ENCODE results near the gene TTC36. TPM values are rescaled to one million over a fixed set of nuclear protein-coding genes. Genes with fewer than 3 reads are reported as not detected.

The TTC36 gene
- total and polyA plus RNA-seq, 5 donors from 2014 or later = 0.22 to 0.87 (median 0.50) TPM; not detected in 1

DNA sequence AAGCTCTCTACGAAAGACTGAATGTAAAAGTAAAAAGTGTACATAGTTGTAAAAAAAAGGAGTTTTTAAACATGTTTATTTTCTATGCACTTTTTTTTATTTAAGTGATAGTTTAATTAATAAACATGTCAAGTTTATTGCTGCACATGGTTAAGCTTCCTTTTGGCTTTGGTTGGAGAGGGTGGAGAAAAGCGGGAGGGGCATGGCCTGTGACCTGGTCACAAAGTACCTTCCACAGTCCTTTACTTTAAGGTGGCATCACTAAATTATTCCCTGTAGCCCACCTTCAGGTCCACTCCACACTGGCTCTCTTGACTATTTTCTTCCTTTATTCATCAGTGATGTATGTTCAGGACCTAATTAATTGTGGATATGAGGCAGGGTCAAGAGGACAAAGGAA, 586 bp upstream of the TTC36 start:
- H3K9me3 Mint-ChIP-seq = no peaks in the 10 kb centered on the region
- no peak for ATAC-seq (ENCODE audit: low read depth in 2 of 2)

GRCh38 chr11:118528511-118528910, 1.2 kb downstream of the TTC36 start:
- H3K4me1 ChIP-seq (ENCODE audit: control insufficient read depth, insufficient read depth, low read length, poor library complexity, severe bottlenecking) = peaks cover 26% of the 10 kb centered on the region
- DNase-seq (no peak), ATAC-seq (ENCODE audit: low read depth in 2 of 2) (no peak)
- no peak overlapping the region for H3K4me3 ChIP-seq (ENCODE audit: low read depth, low read length)
- Mint-ChIP-seq H3K4me3 (peak overlapping the region in 2 of 4 donors; percentile 7 to 95), H3K4me1 (peaks cover 8 to 54% (median 32%) of the 10 kb centered on the region in 4 donors), H3K36me3 (peaks cover 10% of the 10 kb centered on the region), H3K9me3 (no peaks in the 10 kb centered on the region), H3K27ac (peak overlapping the region in 1 of 3 donors; percentile 83), H3K27me3 (no peaks in the 10 kb centered on the region)
- H3K27me3 ChIP-seq (ENCODE audit: control insufficient read depth, insufficient read depth, low read length) = no peaks in the 10 kb centered on the region
- H3K36me3 ChIP-seq (ENCODE audit: control insufficient read depth, insufficient read depth, low read length) = peaks cover 15% of the 10 kb centered on the region
- no peak overlapping the region for H3K27ac ChIP-seq (ENCODE audit: insufficient read depth, low read length, poor library complexity, severe bottlenecking)
- no peaks in the 10 kb centered on the region for H3K9me3 ChIP-seq (ENCODE audit: control insufficient read depth in 2 of 2, low read length in 2 of 2)

More for the DNA sequence above, 586 bp upstream of the TTC36 start:
- peaks cover 33% of the 10 kb centered on the region for H3K36me3 ChIP-seq (ENCODE audit: control insufficient read depth, insufficient read depth, low read length)
- no peaks in the 10 kb centered on the region for H3K27me3 ChIP-seq (ENCODE audit: control insufficient read depth, insufficient read depth, low read length)
- H3K27ac ChIP-seq (ENCODE audit: insufficient read depth, low read length, poor library complexity, severe bottlenecking) = no peak overlapping the region
- peaks cover 12% of the 10 kb centered on the region for H3K36me3 Mint-ChIP-seq
- H3K4me3 ChIP-seq (ENCODE audit: low read depth, low read length) = no peak overlapping the region
- H3K27ac Mint-ChIP-seq = peak overlapping the region in 2 of 3 donors; percentile 46 to 48
- no peak overlapping the region for H3K4me3 Mint-ChIP-seq
- peaks cover 8 to 47% (median 29%) of the 10 kb centered on the region in 4 donors for H3K4me1 Mint-ChIP-seq
- no peaks in the 10 kb centered on the region for H3K27me3 Mint-ChIP-seq
- peaks cover 23% of the 10 kb centered on the region for H3K4me1 ChIP-seq (ENCODE audit: control insufficient read depth, insufficient read depth, low read length, poor library complexity, severe bottlenecking)
- DNase-seq = no peak
- no peaks in the 10 kb centered on the region for H3K9me3 ChIP-seq (ENCODE audit: control insufficient read depth in 2 of 2, low read length in 2 of 2)

DNA sequence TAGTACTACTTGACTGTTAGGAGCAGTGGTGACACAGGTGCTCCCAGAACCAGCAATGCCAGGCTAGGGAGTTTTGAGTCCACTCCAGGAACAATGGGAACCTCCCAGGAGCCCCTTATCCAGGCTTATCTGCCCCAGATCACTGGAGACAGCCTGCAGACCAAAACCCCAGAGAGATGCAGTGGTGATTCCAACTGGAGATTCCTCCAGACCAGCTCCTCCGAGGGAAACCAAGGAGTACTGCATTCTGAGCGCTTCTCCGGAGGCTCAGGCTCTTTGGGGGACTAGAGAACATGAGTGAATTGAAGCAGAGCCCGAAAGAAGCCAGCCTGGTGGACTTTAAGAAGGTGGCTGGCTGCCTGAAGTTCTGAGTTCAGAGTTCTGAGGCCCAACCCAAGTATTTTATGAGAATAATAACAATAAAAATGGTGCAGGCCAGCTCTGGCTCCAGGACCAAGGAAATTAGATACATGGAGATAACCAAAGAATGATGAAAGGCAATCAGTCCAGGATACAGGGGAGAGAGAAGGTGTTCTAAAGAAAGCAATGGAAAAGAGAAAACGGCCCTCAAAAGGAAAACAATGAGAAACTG, 2.4 kb downstream of the TTC36 start:
- H3K27ac Mint-ChIP-seq = peak overlapping the region in 2 of 3 donors; percentile 83 to 84
- Histone ChIP-seq H3K9me3 (ENCODE audit: control insufficient read depth in 2 of 2, low read length in 2 of 2) (no peaks in the 10 kb centered on the region), H3K4me3 (ENCODE audit: low read depth, low read length) (peak overlapping the region; percentile 83), H3K27me3 (ENCODE audit: control insufficient read depth, insufficient read depth, low read length) (no peaks in the 10 kb centered on the region), H3K36me3 (ENCODE audit: control insufficient read depth, insufficient read depth, low read length) (peaks cover 4% of the 10 kb centered on the region), H3K4me1 (ENCODE audit: control insufficient read depth, insufficient read depth, low read length, poor library complexity, severe bottlenecking) (peaks cover 26% of the 10 kb centered on the region), H3K27ac (ENCODE audit: insufficient read depth, low read length, poor library complexity, severe bottlenecking) (no peak overlapping the region)
- ATAC-seq (ENCODE audit: low read depth in 2 of 2) = no peak
- peaks cover 8 to 52% (median 31%) of the 10 kb centered on the region in 4 donors for H3K4me1 Mint-ChIP-seq
- H3K4me3 Mint-ChIP-seq = peak overlapping the region; percentile 85 to 95 (median 92)
- no peaks in the 10 kb centered on the region for H3K9me3 Mint-ChIP-seq
- no peaks in the 10 kb centered on the region for H3K27me3 Mint-ChIP-seq
- H3K36me3 Mint-ChIP-seq = peaks cover 2% of the 10 kb centered on the region
- DNase-seq = no peak

DNA sequence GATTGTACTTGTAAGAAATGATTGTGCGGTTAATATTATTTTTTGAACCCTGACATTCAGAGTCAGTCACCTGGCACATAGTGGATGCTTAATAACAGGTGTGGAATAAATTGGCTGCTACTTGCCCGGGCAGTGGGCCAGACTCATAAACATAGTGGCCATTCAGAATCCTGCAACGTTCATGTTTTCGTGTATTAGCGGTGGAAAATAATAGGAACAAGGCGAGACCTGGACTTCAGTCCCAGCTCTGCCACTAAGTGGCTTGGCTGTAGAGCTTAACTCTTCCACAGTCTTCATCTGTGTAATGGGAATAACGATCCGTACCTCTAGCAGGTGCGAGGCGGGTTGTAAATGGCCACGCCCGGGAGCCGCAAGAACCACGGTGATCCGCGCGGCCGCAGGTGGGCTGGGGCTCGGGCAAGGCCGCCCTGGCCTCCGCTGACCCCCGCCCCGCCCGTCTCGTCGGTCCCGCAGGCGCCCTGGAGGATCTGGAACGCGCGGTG, 3.0 kb downstream of the TTC36 start:
- ATAC-seq (ENCODE audit: low read depth in 2 of 2) (no peak), DNase-seq (peak in 1 of 3 donors; percentile 14)
- Mint-ChIP-seq H3K4me1 (peaks cover 8 to 49% (median 30%) of the 10 kb centered on the region in 4 donors), H3K4me3 (peak overlapping the region; percentile 85 to 95 (median 92)), H3K27ac (peak overlapping the region; percentile 47 to 84 (median 83)), H3K27me3 (no peaks in the 10 kb centered on the region), H3K36me3 (peaks cover 6% of the 10 kb centered on the region), H3K9me3 (no peaks in the 10 kb centered on the region)
- Histone ChIP-seq H3K27me3 (ENCODE audit: control insufficient read depth, insufficient read depth, low read length) (no peaks in the 10 kb centered on the region), H3K9me3 (ENCODE audit: control insufficient read depth in 2 of 2, low read length in 2 of 2) (no peaks in the 10 kb centered on the region), H3K36me3 (ENCODE audit: control insufficient read depth, insufficient read depth, low read length) (no peaks in the 10 kb centered on the region), H3K27ac (ENCODE audit: insufficient read depth, low read length, poor library complexity, severe bottlenecking) (no peak overlapping the region), H3K4me1 (ENCODE audit: control insufficient read depth, insufficient read depth, low read length, poor library complexity, severe bottlenecking) (peaks cover 26% of the 10 kb centered on the region), H3K4me3 (ENCODE audit: low read depth, low read length) (peak overlapping the region; percentile 83)

DNA sequence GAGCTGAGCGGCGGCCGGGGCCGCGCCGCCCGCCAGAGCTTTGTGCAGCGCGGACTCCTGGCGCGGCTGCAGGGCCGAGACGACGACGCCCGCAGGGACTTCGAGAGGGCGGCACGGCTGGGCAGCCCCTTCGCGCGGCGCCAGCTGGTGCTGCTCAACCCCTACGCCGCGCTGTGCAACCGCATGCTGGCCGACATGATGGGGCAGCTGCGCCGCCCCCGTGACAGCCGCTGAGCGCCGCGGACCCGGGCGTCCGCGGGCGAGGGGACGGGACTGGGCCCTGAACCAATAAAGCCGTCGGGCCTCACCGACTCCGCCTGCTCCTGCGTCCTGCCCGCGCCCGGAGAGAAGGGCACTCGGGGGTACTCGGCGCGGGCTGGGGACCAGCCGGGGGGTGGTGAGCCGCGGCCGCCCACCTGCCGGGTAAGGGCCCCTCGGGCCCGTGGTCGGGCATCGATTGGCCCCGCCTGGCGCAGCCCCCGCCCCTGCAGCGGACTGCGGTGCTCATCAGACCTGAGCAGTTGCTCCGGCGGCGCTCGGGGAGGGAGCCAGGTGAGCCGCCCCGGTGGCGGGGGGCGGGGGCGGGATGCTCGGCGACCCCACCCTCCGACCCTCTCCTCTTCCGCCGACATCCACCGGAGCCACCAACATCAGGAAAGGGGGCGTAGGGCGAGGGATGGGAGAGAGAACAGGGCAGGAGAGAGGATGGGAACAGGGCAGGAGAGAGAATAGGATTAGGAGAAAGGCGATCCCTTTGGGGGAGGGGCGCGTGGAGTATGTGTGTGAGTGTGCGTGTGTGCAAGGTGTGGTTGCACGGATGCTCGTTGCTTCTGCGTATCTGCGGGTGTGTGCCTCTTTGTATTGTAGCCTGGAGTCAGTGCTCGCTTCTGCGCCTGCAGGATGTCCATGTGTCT, 3.7 kb downstream of the TTC36 start, which contains the start of gene TMEM25:
TSS of gene TMEM25 (plus strand) at position 510 of the 914 bp plus-strand sequence. CDS start 610 bp downstream, outside the sequence.
- peaks cover 6% of the 10 kb centered on the region for H3K36me3 Mint-ChIP-seq
- H3K9me3 Mint-ChIP-seq = no peaks in the 10 kb centered on the region
- peak within 1 kb of the TSS; percentile 95 to 96 (median 95) for H3K4me3 Mint-ChIP-seq
- peaks cover 8 to 49% (median 29%) of the 10 kb centered on the region in 4 donors for H3K4me1 Mint-ChIP-seq
- H3K36me3 ChIP-seq (ENCODE audit: control insufficient read depth, insufficient read depth, low read length) = no peaks in the 10 kb centered on the region
- ATAC-seq (ENCODE audit: low read depth in 2 of 2) = peak; percentile 83 to 85
- H3K4me3 ChIP-seq (ENCODE audit: low read depth, low read length) = peak within 1 kb of the TSS; percentile 83
- H3K27ac Mint-ChIP-seq = peak within 1 kb of the TSS; percentile 84 to 96 (median 93)
- DNase-seq = peak; percentile 67 to 76 (median 72)
- H3K4me1 ChIP-seq (ENCODE audit: control insufficient read depth, insufficient read depth, low read length, poor library complexity, severe bottlenecking) = peaks cover 26% of the 10 kb centered on the region
- no peaks in the 10 kb centered on the region for H3K27me3 Mint-ChIP-seq
- peak within 1 kb of the TSS; percentile 45 for H3K27ac ChIP-seq (ENCODE audit: insufficient read depth, low read length, poor library complexity, severe bottlenecking)
- H3K27me3 ChIP-seq (ENCODE audit: control insufficient read depth, insufficient read depth, low read length) = no peaks in the 10 kb centered on the region
- no peaks in the 10 kb centered on the region for H3K9me3 ChIP-seq (ENCODE audit: control insufficient read depth in 2 of 2, low read length in 2 of 2)

DNA sequence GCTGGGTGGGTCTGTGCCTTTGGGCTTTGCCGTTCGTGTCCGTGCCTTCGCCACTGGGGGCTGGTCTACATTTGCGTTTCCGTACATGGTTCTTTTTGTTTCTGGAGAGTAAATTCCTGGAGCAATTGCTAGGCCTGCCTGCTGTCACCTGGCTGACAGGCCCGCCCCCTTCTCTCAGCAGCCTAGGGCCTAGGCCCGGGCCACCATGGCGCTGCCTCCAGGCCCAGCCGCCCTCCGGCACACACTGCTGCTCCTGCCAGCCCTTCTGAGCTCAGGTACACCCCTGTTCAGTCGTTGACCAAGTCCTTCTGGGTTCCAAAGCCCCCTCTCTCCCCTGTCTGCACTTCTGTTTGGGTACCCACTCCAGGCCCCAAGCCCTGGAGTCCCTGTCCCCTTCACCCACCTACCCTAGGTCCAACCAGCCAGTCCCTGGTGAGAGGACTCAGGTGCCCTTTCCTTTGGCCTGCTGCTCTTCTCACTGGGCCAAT, 4.4 kb downstream of the TTC36 start:
- H3K36me3 Mint-ChIP-seq = peaks cover 6% of the 10 kb centered on the region
- no peak for DNase-seq
- H3K9me3 ChIP-seq (ENCODE audit: control insufficient read depth in 2 of 2, low read length in 2 of 2) = no peaks in the 10 kb centered on the region
- peak overlapping the region in 2 of 3 donors; percentile 84 to 96 for H3K27ac Mint-ChIP-seq
- peak in 1 of 2 donors; percentile 17 for ATAC-seq (ENCODE audit: low read depth in 2 of 2)
- peaks cover 26% of the 10 kb centered on the region for H3K4me1 ChIP-seq (ENCODE audit: control insufficient read depth, insufficient read depth, low read length, poor library complexity, severe bottlenecking)
- peak overlapping the region; percentile 75 for H3K4me3 ChIP-seq (ENCODE audit: low read depth, low read length)
- H3K27me3 ChIP-seq (ENCODE audit: control insufficient read depth, insufficient read depth, low read length) = no peaks in the 10 kb centered on the region
- no peaks in the 10 kb centered on the region for H3K36me3 ChIP-seq (ENCODE audit: control insufficient read depth, insufficient read depth, low read length)
- H3K27me3 Mint-ChIP-seq = no peaks in the 10 kb centered on the region
- H3K4me1 Mint-ChIP-seq = peaks cover 8 to 44% (median 27%) of the 10 kb centered on the region in 4 donors
- H3K27ac ChIP-seq (ENCODE audit: insufficient read depth, low read length, poor library complexity, severe bottlenecking) = no peak overlapping the region
- peak overlapping the region; percentile 88 to 96 (median 94) for H3K4me3 Mint-ChIP-seq
- H3K9me3 Mint-ChIP-seq = no peaks in the 10 kb centered on the region

- Mint-ChIP-seq H3K27me3 (no peaks in the 10 kb centered on the region), H3K27ac (peak overlapping the region; percentile 52 to 96 (median 84)), H3K9me3 (no peaks in the 10 kb centered on the region), H3K36me3 (peaks cover 6% of the 10 kb centered on the region), H3K4me3 (peak overlapping the region; percentile 88 to 96 (median 94)), H3K4me1 (peaks cover 8 to 39% (median 25%) of the 10 kb centered on the region in 4 donors)
- Histone ChIP-seq H3K4me1 (ENCODE audit: control insufficient read depth, insufficient read depth, low read length, poor library complexity, severe bottlenecking) (peaks cover 26% of the 10 kb centered on the region), H3K27ac (ENCODE audit: insufficient read depth, low read length, poor library complexity, severe bottlenecking) (no peak overlapping the region), H3K36me3 (ENCODE audit: control insufficient read depth, insufficient read depth, low read length) (no peaks in the 10 kb centered on the region), H3K4me3 (ENCODE audit: low read depth, low read length) (no peak overlapping the region), H3K9me3 (ENCODE audit: control insufficient read depth in 2 of 2, low read length in 2 of 2) (no peaks in the 10 kb centered on the region), H3K27me3 (ENCODE audit: control insufficient read depth, insufficient read depth, low read length) (no peaks in the 10 kb centered on the region)
- ATAC-seq (ENCODE audit: low read depth in 2 of 2) = no peak
- DNase-seq = no peak
Measured at GRCh38 chr11:118532091-118532490, 4.8 kb downstream of the TTC36 start.
